K562 treated with DMSO at 1 percent for 24 hours (cell line): Measurements from ENCODE around the gene DSTN. TPM values are rescaled to one million over a fixed set of nuclear protein-coding genes. Genes with fewer than 3 reads are reported as not detected.

Experiments used
- total RNA-seq: library from RNA; unstranded; fragments of 300-600 nt; gene quantifications from 2 replicates; pipeline ENCODE4 v1.2.3, GENCODE V29; 2022; ENCODE audit warnings: low read depth; ENCODE audit not compliant: insufficient read depth

Gene DSTN
- 52.0 and 56.8 TPM in 2 replicates for total RNA-seq

DNA sequence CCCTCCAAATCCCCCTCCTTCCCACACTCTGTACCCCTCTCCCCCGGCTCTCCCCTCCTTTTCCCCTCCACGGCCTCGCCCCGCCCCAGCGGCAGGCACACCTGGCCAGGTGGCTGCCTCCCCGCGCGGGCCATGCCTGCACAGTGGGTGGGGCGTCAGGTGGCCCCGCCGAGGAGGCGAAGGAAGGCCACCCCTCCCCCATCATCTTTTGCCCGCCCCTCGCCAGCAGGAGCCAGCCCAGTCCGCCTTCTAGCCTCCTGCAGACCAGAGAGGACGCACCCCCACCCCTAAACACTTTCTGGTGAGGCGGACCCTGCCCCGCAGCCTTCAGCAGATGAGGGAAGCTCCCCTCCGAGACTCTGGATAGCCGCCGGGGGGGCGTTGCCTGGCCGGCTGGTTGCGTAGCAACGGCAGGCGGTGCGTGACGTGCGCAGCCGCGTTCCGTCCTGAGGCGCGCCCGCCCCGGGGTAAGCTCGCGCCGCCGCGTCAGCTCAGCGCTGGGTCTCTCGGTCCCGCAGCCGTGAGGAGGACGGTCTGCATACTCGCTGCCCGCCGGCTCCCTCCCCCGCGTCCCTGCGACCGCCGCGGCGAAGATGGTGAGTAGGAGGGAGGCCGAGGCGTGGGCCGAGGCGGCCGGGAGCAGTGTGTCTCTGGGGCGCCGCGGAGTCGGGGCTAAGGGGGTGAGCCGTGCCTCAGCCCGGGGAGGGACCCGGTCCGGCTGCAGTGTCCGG is at the start of gene DSTN:
DSTN (plus strand) TSS at position 460 of the 731 bp plus-strand sequence; CDS start at position 594, 134 bp downstream.

DNA sequence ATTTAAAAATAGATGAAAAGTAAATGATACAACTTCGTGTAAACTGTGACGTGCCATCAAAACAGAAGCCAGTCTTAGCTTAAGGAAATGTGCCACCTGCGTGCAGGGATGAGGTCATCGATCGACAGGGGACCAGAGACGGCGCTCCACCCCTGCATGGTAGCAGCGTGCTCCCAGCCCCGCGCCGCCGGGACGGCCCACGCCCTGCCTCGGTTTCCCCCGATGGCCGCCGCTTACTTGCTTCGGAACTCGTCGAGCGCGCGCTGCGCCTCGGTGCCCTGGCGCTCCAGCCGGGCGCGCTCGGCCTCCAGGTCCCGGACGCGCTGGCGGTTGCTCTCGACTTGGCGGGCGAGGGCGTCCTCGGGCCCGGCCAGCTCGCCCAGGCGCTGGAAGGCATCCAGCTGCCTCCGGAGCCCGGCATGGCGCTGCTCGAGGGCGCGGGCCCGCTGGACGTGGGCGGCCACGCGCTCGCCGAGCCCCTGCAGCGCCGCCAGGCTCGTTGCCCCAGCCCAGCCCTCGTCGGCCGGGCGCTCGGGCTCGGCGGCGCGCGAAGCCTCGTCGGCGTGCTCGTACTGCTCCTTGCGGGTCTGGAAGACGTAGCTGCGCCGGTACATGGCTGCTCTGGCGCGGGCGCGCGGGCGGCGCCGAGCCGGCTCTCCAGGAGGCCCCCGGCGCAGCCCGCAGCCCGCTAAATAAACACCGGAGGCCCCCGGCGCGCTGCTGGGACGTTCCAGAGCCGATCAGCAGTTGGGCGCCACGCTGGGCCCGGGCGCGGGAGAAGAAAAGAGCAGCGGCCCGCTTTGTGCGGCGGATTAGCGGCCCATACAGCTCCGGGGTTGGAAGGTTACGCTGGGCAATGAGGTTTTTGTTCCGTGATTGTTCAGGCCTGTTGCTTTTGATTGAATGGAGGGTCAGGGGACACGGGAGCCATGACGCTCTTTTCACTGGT is 38.9 kb upstream of the DSTN start, which contains the start of gene BFSP1:
BFSP1 (minus strand) TSS at position 664 of the 949 bp plus-strand sequence; CDS start at position 614, 50 bp downstream.

Other genes with a start within 250 kb of the DSTN start
- 0.50 TPM in 1 of 2 replicates, not detected in the other for gene BFSP1, start 38.7 kb upstream of the DSTN start, total RNA-seq
- gene RRBP1, start 112.2 kb downstream of the DSTN start, total RNA-seq: 58.7 and 61.2 TPM in 2 replicates
- gene BANF2, start 129.9 kb downstream of the DSTN start, total RNA-seq: not detected in 2 replicates